HCT116 (cell line): Measurements from ENCODE around the gene BICD1. TPM values are rescaled to one million over a fixed set of nuclear protein-coding genes. Genes with fewer than 3 reads are reported as not detected.

Source experiments
- ATAC-seq: fragments of 200-7000 bp; cut with Tn5 transposase; 2 replicates; pipeline ENCODE4 v1.9.1; 2020; ENCODE audit warnings: mild to moderate bottlenecking, moderate library complexity
- BruUV-seq: library from RNA; stranded (reverse); fragments of 400-500 nt; replicated peaks from 2 replicates; lab custom pipeline; 2021; lab: Mats Ljungman, UMichigan
- CTCF ChIA-PET: fragments of 300-600 bp; sonication (Branson Sonifier 250); formaldehyde crosslinking; loops from one replicate; lab custom pipeline; 2021; ENCODE audit warnings: antibody characterized with exemption; lab: Charles Lee
- POLR2A ChIA-PET: fragments of 300-600, 350-600 bp; sonication (Branson Sonifier 250); formaldehyde crosslinking; loops from one replicate; lab custom pipeline; 2021; ENCODE audit warnings: antibody characterized with exemption; lab: Charles Lee
- RAD21 ChIA-PET, 2 experiments: fragments of 300-600 bp; sonication (Branson Sonifier 250); formaldehyde crosslinking; loops; one replicate each; lab custom pipeline; 2023; ENCODE audit warnings: low total read pairs in 2 of 2; ENCODE audit not compliant: uncharacterized antibody in 2 of 2, unreplicated experiment in 2 of 2, low non-redundant PET in 1 of 2; lab: Charles Lee
- DNase-seq: peaks from one replicate; pipeline ENCODE4 v3.0.0-alpha.2; 2010; ENCODE audit warnings: low read depth, low spot score
- H2AFZ ChIP-seq: fragments of 200-600 bp; shearing (Covaris generic), sonication (generic); 2 replicates; pipeline ENCODE4 v1.6.1; 2017; ENCODE audit warnings: low read depth, mixed run types, mixed read lengths, antibody characterized with exemption, low read length; ENCODE audit not compliant: poor library complexity, severe bottlenecking
- H3K27ac ChIP-seq: 2 replicates; pipeline ENCODE4 v1.5.1; 2012; ENCODE audit warnings: low read depth, low read length
- H3K27me3 ChIP-seq: fragments of 200-600 bp; sonication (generic); 2 replicates; pipeline ENCODE4 v1.6.1; 2016; ENCODE audit warnings: mixed run types, low read length, mixed read lengths; ENCODE audit not compliant: insufficient read depth
- H3K36me3 ChIP-seq, 2 experiments: fragments of 200-500 bp in 1 of 2; fragments of 200-600 bp in 1 of 2; sonication (Bioruptor generic) in 1 of 2; sonication (generic) in 1 of 2; 2 replicates each; pipeline versions ENCODE4 v1.5.1 to v1.6.1; 2014 to 2016; ENCODE audit warnings: low read length in 2 of 2, inconsistent platforms in 1 of 2, mixed read lengths in 1 of 2, mixed run types in 1 of 2; ENCODE audit not compliant: insufficient read depth in 2 of 2, control insufficient read depth in 1 of 2
- H3K4me1 ChIP-seq, 2 experiments: fragments of 200-600 bp in 1 of 2; sonication (generic) in 1 of 2; 2 replicates each; pipeline versions ENCODE4 v1.5.1 to v1.6.1; 2012 to 2017; ENCODE audit warnings: low read length in 2 of 2, inconsistent platforms in 1 of 2, mild to moderate bottlenecking in 1 of 2, mixed read lengths in 1 of 2, mixed run types in 1 of 2, moderate library complexity in 1 of 2; ENCODE audit not compliant: insufficient read depth in 2 of 2, control insufficient read depth in 1 of 2
- H3K4me2 ChIP-seq: fragments of 200-600 bp; sonication (generic); 2 replicates; pipeline ENCODE4 v1.6.1; 2017; ENCODE audit warnings: mixed run types, low read length, mixed read lengths
- H3K4me3 ChIP-seq, 2 experiments: fragments of 200-600 bp in 1 of 2; sonication (generic) in 1 of 2; replicated peaks in 1 of 2; 2 replicates each; pipeline ENCODE4 v1.5.1; 2011 to 2016; ENCODE audit warnings: low read length in 2 of 2, control low read depth in 1 of 2, low read depth in 1 of 2, mild to moderate bottlenecking in 1 of 2, mixed read lengths in 1 of 2, mixed run types in 1 of 2
- H3K79me2 ChIP-seq: fragments of 200-600 bp; sonication (generic); 2 replicates; pipeline ENCODE4 v1.6.1; 2017; ENCODE audit warnings: mild to moderate bottlenecking, mixed run types, low read length, moderate library complexity, mixed read lengths; ENCODE audit not compliant: insufficient read depth
- H3K9ac ChIP-seq: fragments of 200-600 bp; sonication (generic); 2 replicates; pipeline ENCODE4 v1.6.1; 2016; ENCODE audit warnings: low read length, mixed read lengths
- H3K9me2 ChIP-seq: fragments of 200-600 bp; sonication (generic), shearing (Covaris generic); 2 replicates; pipeline ENCODE4 v1.6.1; 2017; ENCODE audit warnings: mixed run types, mild to moderate bottlenecking, moderate library complexity; ENCODE audit not compliant: insufficient read depth
- H3K9me3 ChIP-seq, 2 experiments: fragments of 200-500 bp in 1 of 2; fragments of 200-600 bp in 1 of 2; sonication (Bioruptor generic) in 1 of 2; sonication (generic) in 1 of 2; 2 replicates each; pipeline ENCODE4 v1.6.1; 2014 to 2017; ENCODE audit warnings: low read length in 2 of 2, mixed read lengths in 2 of 2, inconsistent platforms in 1 of 2, low read depth in 1 of 2, mild to moderate bottlenecking in 1 of 2, mixed run types in 1 of 2, moderate library complexity in 1 of 2; ENCODE audit not compliant: control insufficient read depth in 1 of 2, insufficient read depth in 1 of 2
- H4K20me1 ChIP-seq: fragments of 200-600 bp; sonication (generic), shearing (Covaris generic); 2 replicates; pipeline ENCODE4 v1.6.1; 2017; ENCODE audit warnings: mixed run types, mild to moderate bottlenecking, moderate library complexity; ENCODE audit not compliant: insufficient read depth
- CBX3 ChIP-seq: IDR thresholded peaks from 2 replicates; pipeline ENCODE4 v1.6.1; 2012; ENCODE audit warnings: low read depth
- JUND ChIP-seq: IDR thresholded peaks from 2 replicates; pipeline ENCODE4 v1.6.1; 2012
- RAD21 ChIP-seq: IDR thresholded peaks from 2 replicates; pipeline ENCODE4 v1.6.1; 2012; ENCODE audit warnings: low read depth, mild to moderate bottlenecking
- SIN3A ChIP-seq: IDR thresholded peaks from 2 replicates; pipeline ENCODE4 v1.6.1; 2012; ENCODE audit warnings: low read depth
- SP1 ChIP-seq: IDR thresholded peaks from 2 replicates; pipeline ENCODE4 v1.6.1; 2012; ENCODE audit warnings: low read depth
- SRF ChIP-seq: IDR thresholded peaks from 2 replicates; pipeline ENCODE4 v1.6.1; 2012; ENCODE audit warnings: low read depth
- YY1 ChIP-seq: IDR thresholded peaks from 2 replicates; pipeline ENCODE4 v1.6.1; 2011; ENCODE audit warnings: low read length, low read depth, moderate library complexity, mild to moderate bottlenecking; ENCODE audit not compliant: insufficient replicate concordance; ENCODE audit errors: extremely low read depth
- intact Hi-C: fragments of 100-400 bp; cut with micrococcal nuclease; formaldehyde crosslinking; loops from 2 replicates; pipeline ENCODE4 v1.10.0; 2022
- total RNA-seq: library from RNA; stranded (reverse); gene quantifications from one replicate; pipeline ENCODE4 v1.2.1, GENCODE V29; 2021; ENCODE audit not compliant: unreplicated experiment
- TF ChIP-seq, protein P1 (sequence below): IDR thresholded peaks from 2 replicates; pipeline ENCODE4 v1.6.1; 2012; ENCODE audit warnings: low read depth
- TF ChIP-seq, protein P2 (sequence below): IDR thresholded peaks from 2 replicates; pipeline ENCODE4 v1.6.1; 2012
- TF ChIP-seq, protein P3 (sequence below): IDR thresholded peaks from 2 replicates; pipeline ENCODE4 v1.6.1; 2011; ENCODE audit warnings: mild to moderate bottlenecking, low read length, moderate library complexity; ENCODE audit not compliant: insufficient replicate concordance; ENCODE audit errors: extremely low read depth

BICD1 gene
- total RNA-seq, 1 experiment from 2014 or later = 32.5 TPM

DNA sequence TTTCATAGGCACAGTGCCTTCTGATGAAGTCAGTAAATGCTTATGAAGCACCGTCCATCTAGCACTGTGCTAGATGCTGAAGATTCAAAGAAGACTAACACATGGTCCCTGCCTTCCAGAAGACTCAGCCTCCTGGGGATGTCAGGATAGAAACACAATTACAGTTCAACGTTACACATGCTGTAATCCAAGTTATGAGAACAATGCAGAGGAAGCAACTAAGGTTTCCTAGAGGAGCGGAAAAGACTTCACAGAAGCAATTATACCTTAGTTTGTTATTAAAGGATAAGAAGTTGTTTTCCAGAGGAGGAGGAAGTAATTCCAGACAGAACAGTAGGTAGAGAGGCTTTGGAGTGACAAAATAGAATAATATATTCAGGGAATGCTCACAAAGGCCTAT, 225.8 kb downstream of the BICD1 start:
- Histone ChIP-seq H4K20me1 (no peaks in the 10 kb centered on the region), H3K4me2 (no peak overlapping the region), H3K27ac (no peak overlapping the region), H3K36me3 (no peaks in the 10 kb centered on the region), H3K9me3 (no peaks in the 10 kb centered on the region), H3K79me2 (no peaks in the 10 kb centered on the region), H3K27me3 (no peaks in the 10 kb centered on the region), H3K4me1 (no peaks in the 10 kb centered on the region), H3K9me2 (no peaks in the 10 kb centered on the region), H2AFZ (no peak overlapping the region), H3K4me3 (no peak overlapping the region), H3K9ac (no peak overlapping the region)
- BruUV-seq = no TSS peak
- POLR2A ChIA-PET = no interaction called here
- CTCF ChIA-PET = no interaction called here
- TF ChIP-seq YY1 (no peak), SRF (no peak), JUND (no peak), RAD21 (no peak), SIN3A (no peak), SP1 (no peak), CBX3 (no peak)
- TF ChIP-seq, protein P1, sequence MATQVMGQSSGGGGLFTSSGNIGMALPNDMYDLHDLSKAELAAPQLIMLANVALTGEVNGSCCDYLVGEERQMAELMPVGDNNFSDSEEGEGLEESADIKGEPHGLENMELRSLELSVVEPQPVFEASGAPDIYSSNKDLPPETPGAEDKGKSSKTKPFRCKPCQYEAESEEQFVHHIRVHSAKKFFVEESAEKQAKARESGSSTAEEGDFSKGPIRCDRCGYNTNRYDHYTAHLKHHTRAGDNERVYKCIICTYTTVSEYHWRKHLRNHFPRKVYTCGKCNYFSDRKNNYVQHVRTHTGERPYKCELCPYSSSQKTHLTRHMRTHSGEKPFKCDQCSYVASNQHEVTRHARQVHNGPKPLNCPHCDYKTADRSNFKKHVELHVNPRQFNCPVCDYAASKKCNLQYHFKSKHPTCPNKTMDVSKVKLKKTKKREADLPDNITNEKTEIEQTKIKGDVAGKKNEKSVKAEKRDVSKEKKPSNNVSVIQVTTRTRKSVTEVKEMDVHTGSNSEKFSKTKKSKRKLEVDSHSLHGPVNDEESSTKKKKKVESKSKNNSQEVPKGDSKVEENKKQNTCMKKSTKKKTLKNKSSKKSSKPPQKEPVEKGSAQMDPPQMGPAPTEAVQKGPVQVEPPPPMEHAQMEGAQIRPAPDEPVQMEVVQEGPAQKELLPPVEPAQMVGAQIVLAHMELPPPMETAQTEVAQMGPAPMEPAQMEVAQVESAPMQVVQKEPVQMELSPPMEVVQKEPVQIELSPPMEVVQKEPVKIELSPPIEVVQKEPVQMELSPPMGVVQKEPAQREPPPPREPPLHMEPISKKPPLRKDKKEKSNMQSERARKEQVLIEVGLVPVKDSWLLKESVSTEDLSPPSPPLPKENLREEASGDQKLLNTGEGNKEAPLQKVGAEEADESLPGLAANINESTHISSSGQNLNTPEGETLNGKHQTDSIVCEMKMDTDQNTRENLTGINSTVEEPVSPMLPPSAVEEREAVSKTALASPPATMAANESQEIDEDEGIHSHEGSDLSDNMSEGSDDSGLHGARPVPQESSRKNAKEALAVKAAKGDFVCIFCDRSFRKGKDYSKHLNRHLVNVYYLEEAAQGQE = no peak
- TF ChIP-seq, protein P2, sequence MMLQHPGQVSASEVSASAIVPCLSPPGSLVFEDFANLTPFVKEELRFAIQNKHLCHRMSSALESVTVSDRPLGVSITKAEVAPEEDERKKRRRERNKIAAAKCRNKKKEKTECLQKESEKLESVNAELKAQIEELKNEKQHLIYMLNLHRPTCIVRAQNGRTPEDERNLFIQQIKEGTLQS = no peak
- TF ChIP-seq, protein P3, sequence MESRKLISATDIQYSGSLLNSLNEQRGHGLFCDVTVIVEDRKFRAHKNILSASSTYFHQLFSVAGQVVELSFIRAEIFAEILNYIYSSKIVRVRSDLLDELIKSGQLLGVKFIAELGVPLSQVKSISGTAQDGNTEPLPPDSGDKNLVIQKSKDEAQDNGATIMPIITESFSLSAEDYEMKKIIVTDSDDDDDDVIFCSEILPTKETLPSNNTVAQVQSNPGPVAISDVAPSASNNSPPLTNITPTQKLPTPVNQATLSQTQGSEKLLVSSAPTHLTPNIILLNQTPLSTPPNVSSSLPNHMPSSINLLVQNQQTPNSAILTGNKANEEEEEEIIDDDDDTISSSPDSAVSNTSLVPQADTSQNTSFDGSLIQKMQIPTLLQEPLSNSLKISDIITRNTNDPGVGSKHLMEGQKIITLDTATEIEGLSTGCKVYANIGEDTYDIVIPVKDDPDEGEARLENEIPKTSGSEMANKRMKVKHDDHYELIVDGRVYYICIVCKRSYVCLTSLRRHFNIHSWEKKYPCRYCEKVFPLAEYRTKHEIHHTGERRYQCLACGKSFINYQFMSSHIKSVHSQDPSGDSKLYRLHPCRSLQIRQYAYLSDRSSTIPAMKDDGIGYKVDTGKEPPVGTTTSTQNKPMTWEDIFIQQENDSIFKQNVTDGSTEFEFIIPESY = no peak
- RAD21 ChIA-PET = no interaction called here
- no peak for ATAC-seq
- no peak for DNase-seq
- intact Hi-C loops = no loop called here
